Posterior vena cava (tissue), 2 donors: Measurements from ENCODE around the gene ZNF566. TPM values are rescaled to one million over a fixed set of nuclear protein-coding genes. Genes with fewer than 3 reads are reported as not detected.
A peak's percentile ranks its signal among the peaks of the same experiment; 100 is the strongest.

Source experiments
- DNase-seq: peaks from one replicate; pipeline ENCODE4 v3.0.0-alpha.2; 2020; ENCODE audit warnings: low spot score
- intact Hi-C, 2 donors: fragments of 100-400 bp; cut with DNase I; formaldehyde crosslinking; loops; one replicate each; pipeline versions ENCODE4 v1.14.1 to v1.14.2; 2022 to 2023
- total RNA-seq, 2 donors: library from RNA; stranded (reverse); fragmentation: NEBNext Ultra II Directional; extraction: Animal tissue kit (Norgen Biotek cat#: 25700); gene quantifications; one replicate each; pipeline ENCODE4 v1.2.1, GENCODE V29; 2021
- donor health status: DM: yes; HTN: yes; CAD: no.
- donor health status: DM: yes; HTN: yes; CAD: no.

ZNF566 gene
- total RNA-seq, 2 donors from 2014 or later, result 10.1 to 13.7 TPM

DNA sequence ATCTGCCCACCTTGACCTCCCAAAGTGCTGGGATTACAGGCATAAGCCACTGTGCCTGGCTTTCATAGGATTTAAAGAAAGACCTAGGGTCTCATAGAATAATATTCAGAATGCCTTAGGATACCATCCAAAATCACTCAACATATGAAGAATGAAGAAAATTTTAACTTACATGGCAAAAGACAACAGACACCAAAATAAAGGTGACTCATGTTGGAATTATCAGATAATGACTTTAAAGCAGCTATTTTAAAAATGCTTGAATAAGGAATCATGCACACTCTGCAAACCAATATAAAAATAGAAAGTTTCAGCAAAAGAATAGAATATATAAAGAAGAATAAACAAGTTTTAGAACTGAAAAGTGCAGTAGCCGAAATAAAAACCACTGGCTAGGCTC lies 29.3 kb downstream of the ZNF566 start:
- intact Hi-C loops, result no loop called here
- DNase-seq, result no peak

- intact Hi-C loops, result no loop called here
- no peak for DNase-seq
Measured at GRCh38 chr19:36456831-36457230, 32.5 kb downstream of the ZNF566 start.

DNA sequence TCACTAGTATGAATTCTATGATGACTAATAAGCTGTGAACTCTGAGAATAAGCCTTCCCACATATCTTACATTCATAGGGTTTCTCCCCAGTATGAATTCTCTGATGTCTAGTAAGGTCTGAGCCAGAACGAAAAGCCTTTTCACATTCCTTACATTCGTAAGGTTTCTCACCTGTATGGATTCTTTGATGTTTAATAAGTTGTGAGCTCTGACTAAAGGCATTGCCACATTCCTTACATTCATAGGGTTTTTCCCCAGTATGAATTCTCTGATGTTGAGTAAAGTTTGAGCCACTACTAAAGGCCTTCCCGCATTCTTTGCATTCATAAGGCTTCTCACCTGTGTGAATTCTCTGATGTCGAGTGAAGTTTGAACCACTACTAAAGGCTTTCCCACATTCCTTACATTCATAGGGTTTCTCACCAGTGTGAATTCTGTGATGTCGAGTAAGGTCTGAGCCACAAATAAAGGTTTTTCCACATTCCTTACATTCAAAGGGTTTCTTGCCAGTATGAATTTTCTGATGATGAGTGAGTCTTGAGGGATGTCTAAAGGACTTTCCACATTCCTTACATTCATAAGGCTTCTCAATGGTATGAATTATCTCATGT lies 40.2 kb downstream of the ZNF566 start:
- no peak for DNase-seq
- intact Hi-C loops, result no loop called here

- intact Hi-C loops, result no loop called here
- DNase-seq, result no peak
Measured at GRCh38 chr19:36441339-36441738, 48.0 kb downstream of the ZNF566 start.

DNA sequence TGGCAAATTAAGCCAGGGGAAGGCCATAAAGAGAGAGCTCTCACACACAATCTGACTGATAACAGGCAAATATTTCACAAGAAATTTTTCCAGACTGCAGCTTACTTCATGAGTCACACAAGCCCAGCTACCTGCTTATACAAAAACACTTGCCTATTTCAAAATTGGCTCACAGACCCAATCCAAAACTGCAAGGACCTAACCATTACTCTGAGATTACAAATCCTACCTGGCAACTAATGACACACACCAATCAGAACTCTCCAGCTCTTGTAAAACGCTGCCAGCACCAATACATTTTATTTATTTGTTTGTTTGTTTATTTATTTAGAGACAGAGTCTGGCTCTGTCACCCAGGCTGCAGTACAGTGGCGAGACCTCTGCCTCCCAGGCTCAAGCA lies 52.8 kb downstream of the ZNF566 start:
- DNase-seq, result no peak
- intact Hi-C loops, result no loop called here

GRCh38 chr19:36423925-36424324 lies 65.4 kb downstream of the ZNF566 start:
- intact Hi-C loops, result no loop called here
- no peak for DNase-seq

DNA sequence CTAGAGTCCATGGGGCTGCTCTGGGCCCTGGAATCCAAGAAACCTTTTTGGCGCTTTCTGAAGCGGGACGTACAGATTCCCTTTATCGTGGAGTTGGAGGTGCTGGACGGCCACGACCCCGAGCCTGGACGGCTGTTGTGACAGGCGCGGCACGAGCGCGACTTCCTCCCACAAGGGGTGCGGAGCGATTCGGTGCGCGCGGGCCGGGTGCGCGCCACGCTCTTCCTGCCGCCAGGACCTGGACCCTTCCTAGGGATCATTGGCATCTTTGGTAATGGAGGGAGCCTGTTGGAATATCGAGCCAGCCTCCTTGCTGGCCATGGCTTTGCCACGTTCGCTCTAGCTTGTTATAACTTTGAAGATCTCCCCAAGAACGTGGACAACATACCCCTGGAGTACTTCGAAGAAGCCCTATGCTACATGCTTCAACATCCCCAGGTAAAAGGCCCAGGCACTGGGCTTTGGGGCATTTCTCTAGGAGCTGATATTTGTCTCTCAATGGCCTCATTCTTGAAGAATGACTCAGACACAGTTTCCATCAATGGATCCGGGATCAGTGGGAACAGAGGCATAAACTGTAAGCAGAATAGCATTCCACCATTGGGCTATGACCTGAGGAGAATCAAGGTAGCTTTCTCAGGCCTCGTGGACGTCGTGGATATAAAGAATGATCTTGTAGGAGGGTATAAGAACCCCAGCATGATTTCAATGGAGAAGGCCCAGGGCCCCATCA lies 67.4 kb downstream of the ZNF566 start:
- DNase-seq, result no peak
- intact Hi-C loops, result no loop called here

GRCh38 chr19:36420961-36421748 lies 68.2 kb downstream of the ZNF566 start:
- DNase-seq, result no peak
- intact Hi-C loops, result no loop called here

DNA sequence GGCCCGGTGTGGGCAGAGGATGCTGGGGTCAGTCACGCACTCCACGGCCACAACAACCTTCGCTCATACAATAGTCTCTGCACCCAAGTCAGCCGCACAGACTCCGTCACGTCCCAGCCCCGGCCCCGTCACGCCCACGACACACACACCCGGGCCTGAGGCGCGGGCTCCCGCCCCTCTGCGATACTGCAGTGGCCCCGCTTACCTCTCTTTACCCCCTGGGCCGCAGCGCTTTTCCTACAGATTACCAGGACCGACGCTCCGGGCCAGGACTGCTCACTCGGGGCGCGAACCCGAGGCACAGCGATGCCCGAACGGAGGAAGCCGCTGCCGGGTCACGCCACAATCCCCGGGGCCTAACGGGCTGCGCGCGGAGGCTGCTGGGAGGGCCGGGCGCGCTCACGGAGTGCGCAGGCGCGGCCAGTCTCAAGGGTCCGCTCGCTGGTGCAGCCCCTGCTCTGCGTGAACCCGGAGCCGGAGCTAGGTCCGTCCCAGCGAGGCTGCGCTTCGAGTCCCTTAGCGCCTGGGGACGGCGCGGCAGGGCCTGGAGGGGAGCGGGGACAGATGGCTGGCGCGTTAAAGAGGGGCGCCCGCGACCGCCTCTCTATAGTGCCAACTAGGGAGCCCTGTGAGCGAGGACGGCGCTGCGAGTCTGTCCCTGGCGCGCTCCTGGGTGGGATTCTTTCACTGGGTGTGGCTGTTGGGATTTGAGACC lies 70.9 kb downstream of the ZNF566 start, which contains the start of gene ZFP82:
TSS of gene ZFP82 (minus strand) at position 358 of the 715 bp plus-strand sequence. CDS start 8,855 bp downstream, outside the sequence.
- DNase-seq, result peak; percentile 95
- intact Hi-C loops, result no loop called here

- no peak for DNase-seq
- intact Hi-C loops, result no loop called here
Measured at GRCh38 chr19:36417752-36418286, 71.5 kb downstream of the ZNF566 start.

DNA sequence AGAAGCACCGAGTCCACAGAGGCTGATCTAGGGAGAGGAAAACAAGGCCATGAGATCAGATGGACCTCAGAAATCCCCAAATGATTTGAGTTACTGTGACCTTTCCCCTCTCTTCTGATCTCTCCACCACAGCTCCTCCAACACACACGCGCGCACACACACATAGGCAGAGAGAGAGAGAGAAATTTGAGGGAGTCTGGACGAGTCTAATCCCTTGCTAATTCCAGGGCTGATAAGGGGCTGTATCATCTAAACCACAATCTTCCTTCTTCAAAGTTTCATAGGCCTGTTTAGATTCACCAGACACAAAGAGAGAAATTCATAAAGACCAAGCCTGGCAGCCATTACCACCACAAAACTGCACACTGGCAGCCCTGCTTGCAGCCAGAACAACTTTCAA lies 79.5 kb downstream of the ZNF566 start:
- intact Hi-C loops, result no loop called here
- DNase-seq, result no peak

GRCh38 chr19:36408101-36408500 lies 81.3 kb downstream of the ZNF566 start:
- no peak for DNase-seq
- intact Hi-C loops, result no loop called here

- intact Hi-C loops, result no loop called here
- DNase-seq, result no peak
Measured at GRCh38 chr19:36404498-36404897, 84.9 kb downstream of the ZNF566 start.

- intact Hi-C loops, result no loop called here
Measured at GRCh38 chr19:36401475-36401874, 87.9 kb downstream of the ZNF566 start.

DNA sequence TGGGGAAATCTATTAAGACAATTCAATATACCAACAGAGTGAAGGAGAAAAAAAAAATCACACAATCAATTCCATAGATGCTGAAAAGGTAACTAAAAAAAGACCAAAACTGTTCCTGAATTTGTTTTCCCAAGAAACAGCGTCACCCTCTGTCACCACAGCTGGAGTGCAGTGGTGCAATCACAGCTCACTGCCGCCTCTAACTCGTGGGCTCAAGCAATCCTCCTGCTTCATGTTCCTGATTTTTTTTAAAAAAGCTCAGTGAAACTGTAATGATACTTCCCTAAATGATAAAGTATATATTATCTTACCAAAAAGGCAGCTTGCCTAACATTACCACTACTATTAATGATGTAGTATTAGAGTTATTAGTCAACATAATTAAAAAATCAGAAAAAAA lies 90.8 kb downstream of the ZNF566 start:
- DNase-seq, result no peak
- intact Hi-C loops, result no loop called here

More at GRCh38 chr19:36401475-36401874, 87.9 kb downstream of the ZNF566 start:
- no peak for DNase-seq
